NCI-H1092 treated with DMSO at 0.1 percent for 48 hours (cell line): ENCODE data around the gene MORN2.

Experiments
- DNase-seq: peaks from one replicate; lab custom pipeline; 2025; lab: John Stamatoyannopoulos, UW

MORN2 gene

DNA sequence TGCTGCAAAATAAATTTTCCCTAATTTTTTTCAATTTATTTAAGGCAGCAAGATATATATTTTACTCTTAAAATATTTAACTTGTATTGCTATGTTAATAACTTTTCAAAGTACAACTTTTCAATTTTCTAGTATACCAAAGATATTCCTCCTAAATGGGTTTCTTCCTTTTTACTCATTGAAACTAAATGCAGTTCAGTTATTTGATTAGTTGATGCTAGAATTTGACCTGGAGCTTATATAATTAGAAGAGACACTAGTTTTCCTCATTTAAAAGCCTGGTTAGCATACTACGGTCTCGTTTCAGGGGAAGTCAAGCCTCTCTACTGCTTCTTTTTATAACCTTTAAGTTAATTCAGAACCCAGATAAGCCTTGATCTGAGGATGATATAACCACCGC lies 13.8 kb downstream of the MORN2 start, which contains the start of gene ARHGEF33:
TSS of gene ARHGEF33 (plus strand) at position 301 of the 400 bp plus-strand sequence. CDS start 29,573 bp downstream, outside the sequence.
- DNase-seq, result no peak

DNA sequence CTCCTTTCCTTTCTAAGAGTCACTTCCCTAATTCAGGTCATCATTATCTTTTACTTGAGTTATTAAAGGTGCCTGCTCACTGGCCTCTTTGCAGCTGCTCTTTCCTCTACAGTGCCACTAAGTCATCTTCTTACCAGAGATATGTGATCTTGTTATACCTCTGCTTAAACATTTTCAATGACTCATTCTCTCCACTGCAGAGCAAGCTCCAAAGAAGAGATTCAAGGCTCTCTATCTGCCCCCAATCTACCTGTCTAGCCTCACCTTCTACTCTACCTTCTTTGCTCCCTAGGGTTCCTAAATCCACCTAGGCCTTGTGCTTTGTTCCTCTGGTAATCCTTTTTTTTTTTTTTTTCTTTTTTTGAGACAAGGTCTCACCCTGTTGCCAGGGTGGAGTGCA lies 17.0 kb downstream of the MORN2 start:
- DNase-seq, result no peak

- no peak for DNase-seq
These were observed 22.5 kb downstream of the MORN2 start for GRCh38 chr2:38898256-38898655.

GRCh38 chr2:38900726-38901125 lies 24.9 kb downstream of the MORN2 start:
- no peak for DNase-seq

- DNase-seq, result no peak
These were observed 29.5 kb downstream of the MORN2 start for GRCh38 chr2:38905251-38905650.

GRCh38 chr2:38907242-38907641 lies 31.5 kb downstream of the MORN2 start:
- no peak for DNase-seq

DNA sequence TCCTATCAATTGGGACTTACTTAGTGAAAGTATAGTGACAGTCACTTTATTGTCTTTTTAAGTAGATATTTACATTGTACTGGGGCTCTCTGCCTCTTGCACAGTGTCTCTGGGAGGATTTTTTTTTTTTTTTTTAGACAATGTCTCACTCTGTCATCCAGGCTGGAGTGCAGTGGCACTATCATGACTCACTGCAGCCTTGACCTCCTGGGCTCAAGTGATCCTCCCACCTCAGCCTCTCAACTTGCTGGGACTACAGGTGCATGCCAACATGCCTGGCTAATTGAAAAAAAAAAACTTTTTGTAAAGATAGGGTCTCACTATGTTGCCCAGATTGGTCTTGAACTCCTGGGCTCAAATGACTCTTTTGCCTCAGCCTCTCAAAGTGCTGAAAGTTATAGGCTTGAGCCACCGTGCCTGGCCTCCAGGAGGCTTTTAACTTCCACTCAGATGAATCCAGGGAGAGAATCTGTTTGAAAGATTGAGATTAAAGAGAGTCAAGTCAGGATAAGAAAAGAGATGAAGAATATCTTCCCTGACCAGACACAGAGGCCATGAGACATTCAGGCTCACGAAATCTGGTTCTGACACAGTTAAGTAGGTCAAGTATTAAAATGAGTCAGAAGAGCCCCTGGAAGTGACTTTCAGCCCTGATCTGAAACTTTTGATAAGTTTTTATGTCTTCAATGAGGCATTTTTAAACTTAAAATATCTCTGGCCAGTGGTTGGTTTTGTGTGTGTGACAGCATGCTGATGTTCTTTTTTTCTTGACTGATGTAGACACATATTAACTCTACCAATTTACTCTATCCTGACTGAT lies 32.2 kb downstream of the MORN2 start:
- no peak for DNase-seq

GRCh38 chr2:38909872-38910271 lies 34.1 kb downstream of the MORN2 start:
- DNase-seq, result no peak

GRCh38 chr2:38911191-38911590 lies 35.4 kb downstream of the MORN2 start:
- no peak for DNase-seq

- no peak for DNase-seq
These were observed 36.8 kb downstream of the MORN2 start for GRCh38 chr2:38912619-38913018.

GRCh38 chr2:38922389-38922788 lies 46.6 kb downstream of the MORN2 start:
- no peak for DNase-seq

GRCh38 chr2:38922902-38923301 lies 47.1 kb downstream of the MORN2 start:
- no peak for DNase-seq

DNA sequence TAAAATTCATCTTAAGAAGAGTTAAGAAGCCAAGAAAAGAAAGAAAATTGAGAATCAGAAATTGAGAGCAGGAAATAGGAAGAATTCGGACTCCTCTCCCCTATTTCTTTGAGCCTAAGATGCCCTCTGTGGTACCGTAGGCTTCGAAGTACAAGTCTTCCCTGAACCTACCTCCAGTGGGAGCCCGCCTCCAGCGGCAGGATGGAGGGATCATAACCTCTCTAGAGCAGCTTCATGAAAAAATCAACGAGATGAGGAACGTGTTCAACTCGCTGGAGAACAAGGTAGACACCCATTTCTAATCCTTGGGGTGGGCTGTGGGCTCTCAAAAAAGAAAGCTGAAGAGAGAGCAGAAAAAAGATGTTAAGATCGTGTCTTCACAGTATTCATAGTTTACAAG lies 50.2 kb downstream of the MORN2 start:
- no peak for DNase-seq

DNA sequence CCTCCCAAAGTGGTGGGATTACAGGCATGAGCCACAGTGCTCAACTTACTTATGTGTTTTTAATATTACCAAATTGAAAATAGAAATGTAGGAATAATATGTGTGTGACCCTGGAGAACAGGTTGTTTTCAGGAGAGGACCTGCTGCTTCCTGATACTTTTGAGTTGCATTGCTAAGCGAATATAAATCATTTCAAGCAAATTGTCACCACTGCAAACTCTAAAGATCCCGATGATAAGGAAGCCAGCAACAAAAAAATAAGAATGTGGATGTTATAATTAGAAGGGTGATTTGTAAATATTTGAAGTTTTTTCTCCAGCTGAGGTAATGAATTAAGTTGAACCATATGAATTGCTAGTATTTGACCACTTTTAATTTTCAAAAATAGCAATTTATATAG lies 54.8 kb downstream of the MORN2 start:
- DNase-seq, result no peak
